Heart right ventricle (tissue), 16 donors: Measurements from ENCODE around the gene S100A4. TPM values are rescaled to one million over a fixed set of nuclear protein-coding genes. Genes with fewer than 3 reads are reported as not detected.
"Not testable (repeated sequence)": the region's sequence is repeated elsewhere in the genome, so short reads cannot be mapped to it uniquely, and the experiment has no call there.

Experiments
- ATAC-seq, 8 donors: fragments of 200-7000 bp; cut with Tn5 transposase; one replicate each; pipeline ENCODE4 v1.9.1; 2020; ENCODE audit warnings: mild to moderate bottlenecking in 8 of 8, moderate library complexity in 8 of 8, moderate number of reproducible peaks in 1 of 8
- DNase-seq, 2 donors: peaks; one replicate each; pipeline ENCODE4 v3.0.0-alpha.2; 2020
- H3K27ac ChIP-seq, 10 donors: fragments of 200-600 bp; sonication (generic) in 2 of 10; one replicate each; pipeline versions ENCODE4 v1.5.0 to v1.8.0; 2020 to 2022; ENCODE audit warnings: mild to moderate bottlenecking in 3 of 10
- H3K27me3 ChIP-seq, 7 donors: fragments of 200-600 bp; one replicate each; pipeline ENCODE4 v1.8.0; 2021 to 2022; ENCODE audit warnings: mild to moderate bottlenecking in 2 of 7
- H3K36me3 ChIP-seq, 9 donors: fragments of 200-600 bp; sonication (generic) in 1 of 9; one replicate each; pipeline versions ENCODE4 v1.5.0 to v1.8.0; 2020 to 2022; ENCODE audit warnings: mild to moderate bottlenecking in 2 of 9
- H3K4me1 ChIP-seq, 9 donors: fragments of 200-600 bp; sonication (generic) in 1 of 9; one replicate each; pipeline versions ENCODE4 v1.5.0 to v1.8.0; 2020 to 2022; ENCODE audit warnings: mild to moderate bottlenecking in 4 of 9
- H3K4me3 ChIP-seq, 10 donors: fragments of 200-600 bp; sonication (generic) in 2 of 10; one replicate each; pipeline versions ENCODE4 v1.5.0 to v1.8.0; 2020 to 2022; ENCODE audit warnings: mild to moderate bottlenecking in 7 of 10, moderate library complexity in 2 of 10
- H3K9me3 ChIP-seq, 11 donors: fragments of 200-600 bp in 10 of 11; sonication (generic) in 2 of 11; one replicate each; pipeline versions ENCODE4 v1.5.0 to v1.8.0; 2013 to 2022; ENCODE audit warnings: mild to moderate bottlenecking in 2 of 11, control low read depth in 1 of 11, moderate library complexity in 1 of 11
- WGBS, 2 donors: extraction: QIAGEN DNeasy Blood & Tissue Kit; methylation state at CpG; one replicate each; pipeline ENCODE4 v1.1.7; 2013; ENCODE audit warnings: inconsistent platforms in 1 of 2; 5-methylcytosine and 5-hydroxymethylcytosine counted together
- intact Hi-C, 10 donors: fragments of 100-400 bp; cut with DNase I; formaldehyde crosslinking; loops; one replicate each; pipeline versions ENCODE4 v1.11.1 to v1.14.2; 2022
- polyA plus RNA-seq, 2 donors: library from polyadenylated mRNA; stranded (reverse); fragments of 200-250 nt; gene quantifications; one replicate each; pipeline ENCODE4 v1.2.3, GENCODE V29; 2013
- total RNA-seq, 10 donors: library from RNA; stranded (reverse); fragmentation: NEBNext Ultra II Directional in 3 of 10; extraction: Animal tissue kit (Norgen Biotek cat#: 25700) in 3 of 10; gene quantifications; one replicate each; pipeline versions ENCODE4 v1.2.1 to v1.2.4, GENCODE V29; 2021 to 2023
- TF ChIP-seq, protein P1 (sequence below), 9 donors: fragments of 200-600 bp; sonication (generic) in 2 of 9; IDR thresholded peaks; one replicate each; pipeline versions ENCODE4 v1.5.0 to v1.8.0; 2021 to 2022; ENCODE audit warnings: antibody characterized with exemption in 9 of 9, mild to moderate bottlenecking in 5 of 9, moderate library complexity in 1 of 9
- donor health status: Arrhythmogenic right ventricular cardiomyopathy.
- donor health status: ischemic (EF 13 %, LVEDD 7.1; RV severe dilation, severe dysfunction).
- donor health status: healthy with polysubstance abuse.
- donor health status: DM: no; HTN: yes; CAD: no.
- donor health status: DM: no; HTN: no; CAD: no.
- donor health status: ischemic (EF 25% LVEDD 6.9; RV normal size, moderate dysfunction).
- donor health status: ischemic (EF 25% LVEDD 5.7; RV mildly dilated, moderate dysfunction).
- donor health status: healthy.
- donor health status: DM: yes; HTN: yes; CAD: no.
- donor health status: Ischemic cardiomyopathy.
- donor health status: ischemic (EF 35%, LVEDD 5.7; RV mildly dilated, moderate dysfunction).
- donor health status: nonischemic (EF 11% LVEDD 7.7; RV severe dilation, severe dysfunction).
- donor health status: DM: yes; HTN: yes; CAD: no.
- donor health status: PGD.
- donor health status: ischemic (EF 29% LVEDD 5.4; RV normal size, mild dysfunction).
- donor health status: nonischemic (EF 23%, LVEDD 6.1; RV moderate dilation, normal function).

The S100A4 gene
- total and polyA plus RNA-seq, 12 donors = 29.4 to 755 (median 78.3) TPM

DNA sequence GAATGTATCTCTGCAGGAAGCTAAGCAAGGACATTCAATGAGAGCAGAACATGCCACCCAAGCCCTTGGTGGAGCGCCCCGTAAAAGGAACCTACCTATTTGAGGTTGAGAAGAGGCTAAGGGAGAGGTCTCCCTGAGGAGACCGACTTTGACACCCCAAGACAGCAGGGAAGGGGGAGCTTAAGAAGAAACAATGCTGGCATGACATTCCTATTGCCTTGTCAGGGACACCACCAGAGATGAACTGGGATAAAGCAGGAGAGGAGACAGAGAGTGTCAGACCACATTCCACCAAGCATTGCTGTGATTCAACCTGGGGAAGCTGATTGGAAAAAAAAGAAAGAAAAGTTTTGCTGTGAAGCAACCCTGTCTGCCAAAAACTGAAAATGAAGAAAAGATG lies 33.3 kb upstream of the S100A4 start:
- no peaks in the 10 kb centered on the region for H3K27me3 ChIP-seq
- WGBS, 2 donors = 81 to 82% methylated on average over 3 of the region's 3 CpGs
- no peak for DNase-seq
- H3K36me3 ChIP-seq = no peaks in the 10 kb centered on the region
- no peak overlapping the region for H3K4me3 ChIP-seq
- ATAC-seq = no peak
- no peak overlapping the region for H3K27ac ChIP-seq
- H3K4me1 ChIP-seq = no peaks in the 10 kb centered on the region
- TF ChIP-seq, protein P1, sequence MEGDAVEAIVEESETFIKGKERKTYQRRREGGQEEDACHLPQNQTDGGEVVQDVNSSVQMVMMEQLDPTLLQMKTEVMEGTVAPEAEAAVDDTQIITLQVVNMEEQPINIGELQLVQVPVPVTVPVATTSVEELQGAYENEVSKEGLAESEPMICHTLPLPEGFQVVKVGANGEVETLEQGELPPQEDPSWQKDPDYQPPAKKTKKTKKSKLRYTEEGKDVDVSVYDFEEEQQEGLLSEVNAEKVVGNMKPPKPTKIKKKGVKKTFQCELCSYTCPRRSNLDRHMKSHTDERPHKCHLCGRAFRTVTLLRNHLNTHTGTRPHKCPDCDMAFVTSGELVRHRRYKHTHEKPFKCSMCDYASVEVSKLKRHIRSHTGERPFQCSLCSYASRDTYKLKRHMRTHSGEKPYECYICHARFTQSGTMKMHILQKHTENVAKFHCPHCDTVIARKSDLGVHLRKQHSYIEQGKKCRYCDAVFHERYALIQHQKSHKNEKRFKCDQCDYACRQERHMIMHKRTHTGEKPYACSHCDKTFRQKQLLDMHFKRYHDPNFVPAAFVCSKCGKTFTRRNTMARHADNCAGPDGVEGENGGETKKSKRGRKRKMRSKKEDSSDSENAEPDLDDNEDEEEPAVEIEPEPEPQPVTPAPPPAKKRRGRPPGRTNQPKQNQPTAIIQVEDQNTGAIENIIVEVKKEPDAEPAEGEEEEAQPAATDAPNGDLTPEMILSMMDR (IDR thresholded peaks at IDR 0.05) = no peak
- intact Hi-C loops = loop anchor here in 5 of 10 donors (5.0 to 10.0 kb wide), 4 partner anchors 38 to 166 kb away; partner anchors contain the start of genes S100A14 (in 1 of the 5) and SNAPIN (in 1 of the 5)
- H3K9me3 ChIP-seq = no peaks in the 10 kb centered on the region

DNA sequence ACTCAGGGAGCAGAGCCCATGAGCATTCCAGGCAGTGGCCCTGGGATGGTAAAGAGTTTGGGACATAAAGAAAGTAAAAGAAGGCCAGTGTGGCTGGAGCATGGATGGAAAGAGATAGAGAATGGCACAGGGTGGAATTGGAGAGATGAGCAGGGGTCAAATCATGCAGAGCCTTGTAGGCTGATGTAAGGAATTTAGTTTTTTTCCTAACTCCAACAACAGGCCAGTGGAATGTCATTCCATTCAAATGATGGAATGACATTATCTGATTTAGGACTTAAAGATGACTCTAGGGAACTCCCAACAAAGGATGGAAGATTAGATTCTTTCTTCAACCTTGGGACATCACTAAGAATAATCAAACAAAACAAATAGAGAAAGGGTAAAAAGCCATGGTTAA lies 32.9 kb upstream of the S100A4 start:
- Histone ChIP-seq H3K27ac (no peak overlapping the region), H3K36me3 (no peaks in the 10 kb centered on the region), H3K27me3 (no peaks in the 10 kb centered on the region), H3K4me3 (no peak overlapping the region), H3K4me1 (peaks cover 0 to 1% (median 0%) of the 10 kb centered on the region in 9 donors), H3K9me3 (no peaks in the 10 kb centered on the region)
- intact Hi-C loops = loop anchor here in 5 of 10 donors (5.0 to 10.0 kb wide), 4 partner anchors 39 to 166 kb away; partner anchors contain the start of genes S100A14 (in 1 of the 5) and SNAPIN (in 1 of the 5)
- ATAC-seq (no peak), DNase-seq (no peak)
- TF ChIP-seq, protein P1 (IDR thresholded peaks at IDR 0.05) = no peak

DNA sequence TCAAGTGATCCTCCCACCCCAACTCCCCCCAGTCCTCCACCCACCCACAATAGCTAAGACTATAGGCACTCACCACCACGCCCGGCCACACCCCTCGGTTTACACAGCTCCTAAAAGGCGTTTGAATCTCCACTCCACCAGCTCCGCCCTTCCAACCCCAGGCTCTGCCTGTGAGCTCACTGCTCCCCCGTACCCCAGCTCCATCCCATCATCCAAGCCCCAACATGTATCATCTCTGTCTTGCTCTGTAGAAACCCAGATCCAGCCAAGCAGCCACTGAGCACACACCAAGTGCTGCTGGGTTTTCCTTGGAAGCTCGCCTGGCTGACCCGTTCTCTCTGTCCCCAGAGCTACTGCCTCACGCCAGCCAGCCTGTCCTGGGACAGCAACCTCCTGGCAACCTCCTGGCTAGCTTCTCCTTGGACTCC lies 32.0 kb upstream of the S100A4 start:
- TF ChIP-seq, protein P1 (IDR thresholded peaks at IDR 0.05) = no peak
- Histone ChIP-seq H3K9me3 (no peaks in the 10 kb centered on the region), H3K36me3 (no peaks in the 10 kb centered on the region), H3K27ac (no peak overlapping the region), H3K4me3 (no peak overlapping the region), H3K4me1 (peaks cover 0 to 10% (median 5%) of the 10 kb centered on the region in 9 donors), H3K27me3 (no peaks in the 10 kb centered on the region)
- ATAC-seq (peak in 4 of 8 donors; percentile 12 to 47 (median 24)), DNase-seq (no peak)
- intact Hi-C loops = loop anchor here in 5 of 10 donors (5.0 to 10.0 kb wide), 4 partner anchors 40 to 167 kb away; partner anchors contain the start of genes S100A14 (in 1 of the 5) and SNAPIN (in 1 of the 5)
- WGBS, 2 donors = 70% methylated on average over 9 of the region's 9 CpGs

- Histone ChIP-seq H3K36me3 (no peaks in the 10 kb centered on the region), H3K27me3 (no peaks in the 10 kb centered on the region), H3K9me3 (no peaks in the 10 kb centered on the region), H3K27ac (no peak overlapping the region), H3K4me3 (no peak overlapping the region), H3K4me1 (peaks cover 0 to 15% (median 5%) of the 10 kb centered on the region in 9 donors)
- ATAC-seq (no peak), DNase-seq (no peak)
- 69 to 77% methylated on average over 4 of the region's 4 CpGs for WGBS, 2 donors
- TF ChIP-seq, protein P1 (IDR thresholded peaks at IDR 0.05) = no peak
- intact Hi-C loops = loop anchor here in 5 of 10 donors (5.0 to 10.0 kb wide), 4 partner anchors 40 to 168 kb away; partner anchors contain the start of genes S100A14 (in 1 of the 5) and SNAPIN (in 1 of the 5)
Observed at GRCh38 chr1:153577138-153577537, 31.5 kb upstream of the S100A4 start.

- peaks cover 0 to 21% (median 5%) of the 10 kb centered on the region in 9 donors for H3K4me1 ChIP-seq
- intact Hi-C loops = loop anchor here in 5 of 10 donors (5.0 to 10.0 kb wide), 4 partner anchors 42 to 169 kb away; partner anchors contain the start of genes S100A14 (in 1 of the 5) and SNAPIN (in 1 of the 5)
- not testable (repeated sequence) for H3K9me3 ChIP-seq, DNase-seq, ATAC-seq, H3K4me3 ChIP-seq, H3K27me3 ChIP-seq, H3K27ac ChIP-seq, H3K36me3 ChIP-seq
- 90 to 92% methylated on average over 10 of the region's 10 CpGs for WGBS, 2 donors
Observed at GRCh38 chr1:153575497-153575896, 29.9 kb upstream of the S100A4 start.

GRCh38 chr1:153575081-153575491 lies 29.5 kb upstream of the S100A4 start:
- not testable (repeated sequence) for H3K36me3 ChIP-seq, ATAC-seq, DNase-seq, H3K9me3 ChIP-seq, H3K27me3 ChIP-seq, H3K27ac ChIP-seq, H3K4me3 ChIP-seq
- H3K4me1 ChIP-seq = peaks cover 0 to 21% (median 5%) of the 10 kb centered on the region in 9 donors
- 90 to 96% methylated on average over 32 to 35 of the region's 35 CpGs for WGBS, 2 donors
- intact Hi-C loops = loop anchor here in 5 of 10 donors (5.0 to 10.0 kb wide), 4 partner anchors 42 to 170 kb away; partner anchors contain the start of genes S100A14 (in 1 of the 5) and SNAPIN (in 1 of the 5)
